ENCODE measurements around the gene IL20RA.

GRCh38 chr6:136980070-136980469 lies 64.7 kb downstream of the IL20RA start:
- TF ChIP-seq CTCF (IDR thresholded peaks at IDR 0.05) (no peak), POLR2AphosphoS5 (IDR thresholded peaks at IDR 0.05; ENCODE audit: insufficient read depth in 1 of 2, low read depth in 1 of 2) (no peak), POLR2A (IDR thresholded peaks at IDR 0.05) (no peak)

Measured in vagina (tissue), 2 donors.